GM12873 (cell line): ENCODE measurements around the gene LRMDA.

Experiments
- CTCF ChIP-seq: IDR thresholded peaks from 2 replicates; pipeline ENCODE4 v1.5.1; 2012; ENCODE audit warnings: low read depth, mild to moderate bottlenecking, moderate library complexity, low read length, control low read depth; ENCODE audit not compliant: insufficient read depth; ENCODE audit errors: missing control alignments

The LRMDA gene

GRCh38 chr10:75497997-75498883, 66.8 kb downstream of the LRMDA start:
- TF ChIP-seq CTCF, result no peak

GRCh38 chr10:75498884-75499350, 67.5 kb downstream of the LRMDA start:
- no peak for TF ChIP-seq CTCF

- TF ChIP-seq CTCF, result no peak
Observed at GRCh38 chr10:75499556-75500160, 68.2 kb downstream of the LRMDA start.

GRCh38 chr10:75502389-75502788, 71.0 kb downstream of the LRMDA start:
- TF ChIP-seq CTCF, result no peak

- TF ChIP-seq CTCF, result no peak
Observed at GRCh38 chr10:75502838-75503237, 71.4 kb downstream of the LRMDA start.

GRCh38 chr10:75505293-75505692, 73.9 kb downstream of the LRMDA start:
- no peak for TF ChIP-seq CTCF

GRCh38 chr10:75505840-75506506, 74.5 kb downstream of the LRMDA start:
- no peak for TF ChIP-seq CTCF
